ENCODE data around the gene CDKN1A.

The CDKN1A gene

DNA sequence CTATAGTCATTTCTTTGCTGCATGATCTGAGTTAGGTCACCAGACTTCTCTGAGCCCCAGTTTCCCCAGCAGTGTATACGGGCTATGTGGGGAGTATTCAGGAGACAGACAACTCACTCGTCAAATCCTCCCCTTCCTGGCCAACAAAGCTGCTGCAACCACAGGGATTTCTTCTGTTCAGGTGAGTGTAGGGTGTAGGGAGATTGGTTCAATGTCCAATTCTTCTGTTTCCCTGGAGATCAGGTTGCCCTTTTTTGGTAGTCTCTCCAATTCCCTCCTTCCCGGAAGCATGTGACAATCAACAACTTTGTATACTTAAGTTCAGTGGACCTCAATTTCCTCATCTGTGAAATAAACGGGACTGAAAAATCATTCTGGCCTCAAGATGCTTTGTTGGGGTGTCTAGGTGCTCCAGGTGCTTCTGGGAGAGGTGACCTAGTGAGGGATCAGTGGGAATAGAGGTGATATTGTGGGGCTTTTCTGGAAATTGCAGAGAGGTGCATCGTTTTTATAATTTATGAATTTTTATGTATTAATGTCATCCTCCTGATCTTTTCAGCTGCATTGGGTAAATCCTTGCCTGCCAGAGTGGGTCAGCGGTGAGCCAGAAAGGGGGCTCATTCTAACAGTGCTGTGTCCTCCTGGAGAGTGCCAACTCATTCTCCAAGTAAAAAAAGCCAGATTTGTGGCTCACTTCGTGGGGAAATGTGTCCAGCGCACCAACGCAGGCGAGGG, 594 bp upstream of the CDKN1A start:
- Histone ChIP-seq H3K36me3 (ENCODE audit: control insufficient read depth, insufficient read depth, low read length) (no peaks in the 10 kb centered on the region), H3K9me3 (ENCODE audit: control insufficient read depth, insufficient read depth, low read length) (no peaks in the 10 kb centered on the region), H3K4me3 (ENCODE audit: low read length) (peak overlapping the region; percentile 14; the same call in 1 of the 2 replicates), H3K4me1 (ENCODE audit: control insufficient read depth, insufficient read depth, low read length) (peaks cover 3% of the 10 kb centered on the region; the same call in 1 of the 2 replicates), H3K27ac (ENCODE audit: low read length) (no peak overlapping the region), H3K27me3 (ENCODE audit: control insufficient read depth, insufficient read depth, low read length) (peaks cover 5% of the 10 kb centered on the region; the same call in 1 of the 2 replicates)
- no peak for DNase-seq (ENCODE audit: low read depth, low spot score)
- no CpG with 5 or more reads among the region's 10 CpGs for WGBS (ENCODE audit: insufficient coverage, insufficient read length)

DNA sequence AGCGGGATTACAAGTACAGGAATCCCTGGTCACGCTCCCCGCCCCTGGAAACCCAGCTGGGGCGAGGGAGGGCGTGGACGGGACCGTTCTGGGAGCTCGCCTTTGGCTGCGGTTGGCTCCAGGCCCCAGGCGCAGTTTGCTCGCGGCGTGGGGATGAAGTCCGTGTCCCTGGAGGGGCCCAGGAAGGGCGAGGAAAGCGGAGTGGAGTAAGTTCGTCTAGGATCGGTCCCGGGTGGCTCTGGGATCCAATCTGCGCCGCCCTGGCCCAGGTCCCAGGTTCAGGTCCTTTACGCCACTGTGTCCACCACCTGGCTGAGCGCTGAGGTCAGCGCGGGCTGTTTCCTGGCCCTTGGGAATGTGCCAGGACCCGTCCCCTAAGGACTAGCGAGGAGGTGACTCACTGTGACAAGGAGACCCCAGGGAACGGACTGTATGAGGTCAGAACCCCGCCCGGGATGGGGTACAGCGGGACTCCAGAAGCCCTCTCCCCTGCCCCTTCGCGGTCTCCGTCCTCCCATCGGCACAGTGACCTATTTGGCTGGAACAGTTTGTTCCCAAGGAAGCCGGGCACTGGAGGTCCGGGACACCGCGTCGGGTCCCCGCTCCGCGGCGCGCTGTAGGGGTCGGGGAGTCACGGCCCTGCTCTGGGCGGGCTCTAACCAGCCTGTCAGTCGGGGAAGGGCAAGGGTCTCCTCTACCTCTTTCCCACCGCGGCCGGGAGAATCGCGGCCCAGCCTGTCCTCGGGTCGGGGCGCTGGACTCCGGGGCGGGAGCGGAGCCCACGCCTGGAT, 724 bp downstream of the CDKN1A start:
- DNase-seq (ENCODE audit: low read depth, low spot score), result no peak
- peaks cover 4% of the 10 kb centered on the region; the same call in 1 of the 2 replicates for H3K36me3 ChIP-seq (ENCODE audit: control insufficient read depth, insufficient read depth, low read length)
- H3K9me3 ChIP-seq (ENCODE audit: control insufficient read depth, insufficient read depth, low read length), result no peaks in the 10 kb centered on the region
- H3K4me1 ChIP-seq (ENCODE audit: control insufficient read depth, insufficient read depth, low read length), result peaks cover 3% of the 10 kb centered on the region; the same call in 1 of the 2 replicates
- WGBS (ENCODE audit: insufficient coverage, insufficient read length), result no CpG with 5 or more reads among the region's 61 CpGs
- H3K27me3 ChIP-seq (ENCODE audit: control insufficient read depth, insufficient read depth, low read length), result peaks cover 5% of the 10 kb centered on the region; the same call in 1 of the 2 replicates
- H3K27ac ChIP-seq (ENCODE audit: low read length), result no peak overlapping the region
- H3K4me3 ChIP-seq (ENCODE audit: low read length), result peak overlapping the region; percentile 43; the same call in 1 of the 2 replicates

DNA sequence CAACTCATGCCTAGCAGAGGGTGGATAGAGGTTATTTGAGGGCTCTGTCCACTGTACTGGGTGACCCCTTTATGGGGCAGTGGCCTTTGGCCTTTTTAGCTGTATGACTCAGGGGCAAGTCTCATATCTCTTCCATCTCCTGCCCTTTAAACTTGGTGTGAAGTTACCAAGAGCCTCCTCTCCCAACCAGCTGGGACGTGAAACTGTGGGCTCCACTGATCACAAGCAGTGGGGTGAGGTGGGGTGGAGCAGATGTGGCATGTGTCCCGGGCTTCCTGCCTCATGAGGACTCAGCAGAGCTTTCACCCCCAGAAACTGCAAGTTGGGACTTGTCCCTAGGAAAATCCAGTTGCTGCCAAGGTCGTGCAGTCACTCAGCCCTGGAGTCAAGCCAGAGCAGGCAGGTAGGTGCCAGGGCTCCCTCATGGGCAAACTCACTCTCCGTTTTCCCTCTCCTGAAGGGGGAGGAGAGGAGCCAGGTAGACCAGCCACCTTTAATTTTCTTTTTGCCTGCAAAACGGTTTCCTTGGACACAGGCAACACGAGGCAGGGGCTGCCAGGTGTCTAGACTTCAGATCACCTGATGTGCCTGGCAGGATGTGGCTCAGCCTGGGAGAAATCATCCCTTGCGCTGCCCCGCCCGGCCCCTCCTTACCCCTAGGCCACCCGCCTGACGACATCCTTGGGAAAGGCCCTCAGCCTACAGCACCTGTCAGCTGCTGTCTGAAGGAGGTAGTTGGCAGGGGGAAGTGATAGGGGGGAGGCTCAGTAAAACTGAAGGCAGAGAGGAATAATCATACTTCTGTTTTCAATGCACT, 4.0 kb downstream of the CDKN1A start:
- no peak for DNase-seq (ENCODE audit: low read depth, low spot score)
- peaks cover 3% of the 10 kb centered on the region; the same call in 1 of the 2 replicates for H3K4me1 ChIP-seq (ENCODE audit: control insufficient read depth, insufficient read depth, low read length)
- WGBS (ENCODE audit: insufficient coverage, insufficient read length), result no CpG with 5 or more reads among the region's 11 CpGs
- peaks cover 13% of the 10 kb centered on the region; the same call in 1 of the 2 replicates for H3K36me3 ChIP-seq (ENCODE audit: control insufficient read depth, insufficient read depth, low read length)
- H3K27ac ChIP-seq (ENCODE audit: low read length), result no peak overlapping the region
- no peaks in the 10 kb centered on the region for H3K9me3 ChIP-seq (ENCODE audit: control insufficient read depth, insufficient read depth, low read length)
- H3K27me3 ChIP-seq (ENCODE audit: control insufficient read depth, insufficient read depth, low read length), result peaks cover 5% of the 10 kb centered on the region; the same call in 1 of the 2 replicates
- no peak overlapping the region for H3K4me3 ChIP-seq (ENCODE audit: low read length)

DNA sequence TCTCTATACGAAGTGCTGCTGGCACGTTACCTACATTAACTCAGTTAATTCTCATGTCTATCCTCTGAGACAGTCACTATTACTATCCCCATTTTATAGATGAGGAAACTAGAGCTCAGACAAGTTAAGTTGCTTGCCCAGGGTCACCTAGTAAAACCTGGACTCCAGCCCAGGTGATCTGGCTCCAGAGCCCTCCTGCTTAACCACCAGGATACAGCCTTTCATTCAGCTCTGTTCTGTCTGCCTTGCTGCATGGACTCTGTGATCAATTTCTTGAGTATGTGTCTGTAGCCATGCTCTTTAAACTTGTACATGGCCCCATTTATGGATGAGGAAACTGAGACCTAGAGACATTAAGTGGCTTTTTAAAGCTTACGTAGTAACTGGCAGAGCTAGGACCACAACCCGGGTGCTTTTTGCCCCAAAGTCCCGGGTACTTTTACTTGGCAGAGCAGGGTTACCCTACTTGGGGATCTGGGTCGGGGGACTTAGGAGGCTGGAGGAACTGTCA, 4.7 kb downstream of the CDKN1A start:
- Histone ChIP-seq H3K27me3 (ENCODE audit: control insufficient read depth, insufficient read depth, low read length) (peaks cover 3% of the 10 kb centered on the region; the same call in 1 of the 2 replicates), H3K27ac (ENCODE audit: low read length) (no peak overlapping the region), H3K36me3 (ENCODE audit: control insufficient read depth, insufficient read depth, low read length) (peaks cover 13% of the 10 kb centered on the region; the same call in 1 of the 2 replicates), H3K4me1 (ENCODE audit: control insufficient read depth, insufficient read depth, low read length) (no peaks in the 10 kb centered on the region), H3K9me3 (ENCODE audit: control insufficient read depth, insufficient read depth, low read length) (no peaks in the 10 kb centered on the region), H3K4me3 (ENCODE audit: low read length) (no peak overlapping the region)
- no peak for DNase-seq (ENCODE audit: low read depth, low spot score)
- no CpG with 5 or more reads among the region's 6 CpGs for WGBS (ENCODE audit: insufficient coverage, insufficient read length)

DNA sequence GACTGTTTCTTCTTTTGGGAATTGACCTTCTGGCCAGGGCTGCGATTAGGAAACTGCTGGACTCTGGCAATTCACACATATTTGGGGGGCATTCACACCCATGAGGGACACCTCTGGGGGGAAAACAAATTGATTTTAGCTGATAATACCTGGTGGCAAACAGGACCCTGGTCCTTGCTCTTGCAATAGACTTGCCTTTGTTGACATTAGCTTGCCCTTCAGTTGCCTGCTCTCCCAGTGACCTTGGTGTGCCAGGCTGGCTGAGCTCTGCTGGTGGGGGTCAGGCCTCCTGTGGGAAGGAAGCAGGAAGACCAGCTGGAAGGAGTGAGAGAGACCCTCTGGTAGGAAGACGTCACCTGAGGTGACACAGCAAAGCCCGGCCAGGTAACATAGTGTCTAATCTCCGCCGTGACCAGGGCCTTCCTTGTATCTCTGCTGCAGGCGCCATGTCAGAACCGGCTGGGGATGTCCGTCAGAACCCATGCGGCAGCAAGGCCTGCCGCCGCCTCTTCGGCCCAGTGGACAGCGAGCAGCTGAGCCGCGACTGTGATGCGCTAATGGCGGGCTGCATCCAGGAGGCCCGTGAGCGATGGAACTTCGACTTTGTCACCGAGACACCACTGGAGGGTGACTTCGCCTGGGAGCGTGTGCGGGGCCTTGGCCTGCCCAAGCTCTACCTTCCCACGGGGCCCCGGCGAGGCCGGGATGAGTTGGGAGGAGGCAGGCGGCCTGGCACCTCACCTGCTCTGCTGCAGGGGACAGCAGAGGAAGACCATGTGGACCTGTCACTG, 5.3 kb downstream of the CDKN1A start:
- no peak overlapping the region for H3K27ac ChIP-seq (ENCODE audit: low read length)
- H3K4me3 ChIP-seq (ENCODE audit: low read length), result no peak overlapping the region
- peaks cover 13% of the 10 kb centered on the region; the same call in 1 of the 2 replicates for H3K36me3 ChIP-seq (ENCODE audit: control insufficient read depth, insufficient read depth, low read length)

DNA sequence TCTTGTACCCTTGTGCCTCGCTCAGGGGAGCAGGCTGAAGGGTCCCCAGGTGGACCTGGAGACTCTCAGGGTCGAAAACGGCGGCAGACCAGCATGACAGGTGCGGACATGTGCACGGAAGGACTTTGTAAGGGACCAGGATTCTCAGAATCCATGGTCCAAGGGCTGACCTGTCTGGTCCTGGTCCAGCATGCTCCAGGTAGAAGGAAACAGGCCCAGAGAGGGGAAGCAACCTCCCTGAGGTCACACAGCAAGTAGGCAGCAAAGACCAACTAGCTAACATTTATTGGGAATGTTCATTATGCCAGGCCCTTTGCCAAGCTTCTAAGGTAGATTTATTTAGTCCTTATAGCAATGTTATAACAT, 5.9 kb downstream of the CDKN1A start:
- Histone ChIP-seq H3K27me3 (ENCODE audit: control insufficient read depth, insufficient read depth, low read length) (no peaks in the 10 kb centered on the region; the same call in 1 of the 2 replicates), H3K4me3 (ENCODE audit: low read length) (no peak overlapping the region), H3K36me3 (ENCODE audit: control insufficient read depth, insufficient read depth, low read length) (peaks cover 13% of the 10 kb centered on the region; the same call in 1 of the 2 replicates), H3K9me3 (ENCODE audit: control insufficient read depth, insufficient read depth, low read length) (no peaks in the 10 kb centered on the region), H3K27ac (ENCODE audit: low read length) (no peak overlapping the region), H3K4me1 (ENCODE audit: control insufficient read depth, insufficient read depth, low read length) (no peaks in the 10 kb centered on the region)
- WGBS (ENCODE audit: insufficient coverage, insufficient read length), result no CpG with 5 or more reads among the region's 6 CpGs
- DNase-seq (ENCODE audit: low read depth, low spot score), result no peak

More for the DNA sequence above, 5.3 kb downstream of the CDKN1A start:
- no peaks in the 10 kb centered on the region for H3K4me1 ChIP-seq (ENCODE audit: control insufficient read depth, insufficient read depth, low read length)
- no peak for DNase-seq (ENCODE audit: low read depth, low spot score)
- H3K9me3 ChIP-seq (ENCODE audit: control insufficient read depth, insufficient read depth, low read length), result no peaks in the 10 kb centered on the region
- no CpG with 5 or more reads among the region's 29 CpGs for WGBS (ENCODE audit: insufficient coverage, insufficient read length)
- H3K27me3 ChIP-seq (ENCODE audit: control insufficient read depth, insufficient read depth, low read length), result peaks cover 3% of the 10 kb centered on the region; the same call in 1 of the 2 replicates

DNA sequence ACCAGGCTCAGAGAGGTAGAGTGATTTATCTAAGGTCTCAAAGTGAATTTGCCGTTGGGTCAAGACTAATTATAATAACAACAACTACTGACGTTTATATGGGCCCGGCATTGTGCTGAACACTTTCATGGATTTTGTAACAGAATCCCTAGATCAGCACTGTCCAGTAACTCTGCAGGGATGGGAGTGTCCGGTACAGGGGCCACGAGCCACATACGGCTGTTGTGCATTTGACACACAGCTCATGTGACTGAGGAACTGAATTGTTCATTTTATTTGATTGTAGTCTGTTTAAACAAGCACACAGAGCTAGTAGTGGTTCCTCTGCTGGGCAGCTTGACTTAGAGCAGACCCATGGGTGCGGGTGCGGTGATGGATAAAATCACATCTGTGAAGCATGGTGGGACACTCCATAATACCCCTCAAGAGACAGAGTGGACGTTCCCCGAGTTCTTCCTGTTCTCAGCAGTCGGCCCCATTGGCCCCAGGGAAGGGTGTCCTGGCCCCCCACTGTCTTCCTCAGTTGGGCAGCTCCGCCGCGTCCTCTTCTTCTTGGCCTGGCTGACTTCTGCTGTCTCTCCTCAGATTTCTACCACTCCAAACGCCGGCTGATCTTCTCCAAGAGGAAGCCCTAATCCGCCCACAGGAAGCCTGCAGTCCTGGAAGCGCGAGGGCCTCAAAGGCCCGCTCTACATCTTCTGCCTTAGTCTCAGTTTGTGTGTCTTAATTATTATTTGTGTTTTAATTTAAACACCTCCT, 6.8 kb downstream of the CDKN1A start:
- Histone ChIP-seq H3K4me1 (ENCODE audit: control insufficient read depth, insufficient read depth, low read length) (no peaks in the 10 kb centered on the region), H3K27me3 (ENCODE audit: control insufficient read depth, insufficient read depth, low read length) (no peaks in the 10 kb centered on the region), H3K4me3 (ENCODE audit: low read length) (no peak overlapping the region), H3K9me3 (ENCODE audit: control insufficient read depth, insufficient read depth, low read length) (no peaks in the 10 kb centered on the region), H3K36me3 (ENCODE audit: control insufficient read depth, insufficient read depth, low read length) (peaks cover 13% of the 10 kb centered on the region; the same call in 1 of the 2 replicates), H3K27ac (ENCODE audit: low read length) (no peak overlapping the region)
- no peak for DNase-seq (ENCODE audit: low read depth, low spot score)
- no CpG with 5 or more reads among the region's 20 CpGs for WGBS (ENCODE audit: insufficient coverage, insufficient read length)

DNA sequence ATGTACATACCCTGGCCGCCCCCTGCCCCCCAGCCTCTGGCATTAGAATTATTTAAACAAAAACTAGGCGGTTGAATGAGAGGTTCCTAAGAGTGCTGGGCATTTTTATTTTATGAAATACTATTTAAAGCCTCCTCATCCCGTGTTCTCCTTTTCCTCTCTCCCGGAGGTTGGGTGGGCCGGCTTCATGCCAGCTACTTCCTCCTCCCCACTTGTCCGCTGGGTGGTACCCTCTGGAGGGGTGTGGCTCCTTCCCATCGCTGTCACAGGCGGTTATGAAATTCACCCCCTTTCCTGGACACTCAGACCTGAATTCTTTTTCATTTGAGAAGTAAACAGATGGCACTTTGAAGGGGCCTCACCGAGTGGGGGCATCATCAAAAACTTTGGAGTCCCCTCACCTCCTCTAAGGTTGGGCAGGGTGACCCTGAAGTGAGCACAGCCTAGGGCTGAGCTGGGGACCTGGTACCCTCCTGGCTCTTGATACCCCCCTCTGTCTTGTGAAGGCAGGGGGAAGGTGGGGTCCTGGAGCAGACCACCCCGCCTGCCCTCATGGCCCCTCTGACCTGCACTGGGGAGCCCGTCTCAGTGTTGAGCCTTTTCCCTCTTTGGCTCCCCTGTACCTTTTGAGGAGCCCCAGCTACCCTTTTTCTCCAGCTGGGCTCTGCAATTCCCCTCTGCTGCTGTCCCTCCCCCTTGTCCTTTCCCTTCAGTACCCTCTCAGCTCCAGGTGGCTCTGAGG, 7.6 kb downstream of the CDKN1A start:
- no CpG with 5 or more reads among the region's 11 CpGs for WGBS (ENCODE audit: insufficient coverage, insufficient read length)
- Histone ChIP-seq H3K4me1 (ENCODE audit: control insufficient read depth, insufficient read depth, low read length) (no peaks in the 10 kb centered on the region), H3K36me3 (ENCODE audit: control insufficient read depth, insufficient read depth, low read length) (peaks cover 13% of the 10 kb centered on the region; the same call in 1 of the 2 replicates), H3K9me3 (ENCODE audit: control insufficient read depth, insufficient read depth, low read length) (no peaks in the 10 kb centered on the region), H3K27me3 (ENCODE audit: control insufficient read depth, insufficient read depth, low read length) (no peaks in the 10 kb centered on the region), H3K27ac (ENCODE audit: low read length) (no peak overlapping the region), H3K4me3 (ENCODE audit: low read length) (no peak overlapping the region)
- DNase-seq (ENCODE audit: low read depth, low spot score), result no peak

Measured in iPS DF 6.9 (cell line).